IPS-11a (cell line): Measurements from ENCODE around the gene SAMM50.

Experiments used
- H3K4me3 ChIP-seq: one replicate; pipeline ENCODE4 v1.5.1; 2013; ENCODE audit warnings: low read depth, low read length, control low read depth

The SAMM50 gene

GRCh38 chr22:43976861-43977795, 21.9 kb downstream of the SAMM50 start:
- H3K4me3 ChIP-seq, result no peak overlapping the region

- H3K4me3 ChIP-seq, result no peak overlapping the region
Measured at GRCh38 chr22:43978558-43978957, 23.3 kb downstream of the SAMM50 start.

- H3K4me3 ChIP-seq, result no peak overlapping the region
Measured at GRCh38 chr22:43980579-43980978, 25.3 kb downstream of the SAMM50 start.

GRCh38 chr22:43980996-43981395, 25.8 kb downstream of the SAMM50 start:
- no peak overlapping the region for H3K4me3 ChIP-seq

GRCh38 chr22:43983808-43984207, 28.6 kb downstream of the SAMM50 start:
- no peak overlapping the region for H3K4me3 ChIP-seq

- H3K4me3 ChIP-seq, result no peak overlapping the region
Measured at GRCh38 chr22:43985532-43985931, 30.3 kb downstream of the SAMM50 start.

GRCh38 chr22:43988116-43988820, 33.0 kb downstream of the SAMM50 start:
- H3K4me3 ChIP-seq, result no peak overlapping the region

GRCh38 chr22:43988960-43989359, 33.7 kb downstream of the SAMM50 start:
- no peak overlapping the region for H3K4me3 ChIP-seq

- H3K4me3 ChIP-seq, result no peak overlapping the region
Measured at GRCh38 chr22:43990044-43990443, 34.8 kb downstream of the SAMM50 start.

GRCh38 chr22:43991316-43992020, 36.2 kb downstream of the SAMM50 start:
- no peak overlapping the region for H3K4me3 ChIP-seq

- H3K4me3 ChIP-seq, result no peak overlapping the region
Measured at GRCh38 chr22:43992331-43992821, 37.1 kb downstream of the SAMM50 start.

- H3K4me3 ChIP-seq, result no peak overlapping the region
Measured at GRCh38 chr22:43993072-43993760, 38.0 kb downstream of the SAMM50 start.

- H3K4me3 ChIP-seq, result no peak overlapping the region
Measured at GRCh38 chr22:43994006-43994405, 38.8 kb downstream of the SAMM50 start.

GRCh38 chr22:43994416-43994815, 39.2 kb downstream of the SAMM50 start:
- no peak overlapping the region for H3K4me3 ChIP-seq

- H3K4me3 ChIP-seq, result no peak overlapping the region
Measured at GRCh38 chr22:43995057-43995685, 39.9 kb downstream of the SAMM50 start.

GRCh38 chr22:43995798-43996169, 40.5 kb downstream of the SAMM50 start:
- H3K4me3 ChIP-seq, result no peak overlapping the region

GRCh38 chr22:43996170-43996980, 41.1 kb downstream of the SAMM50 start:
- H3K4me3 ChIP-seq, result no peak overlapping the region

- H3K4me3 ChIP-seq, result no peak overlapping the region
Measured at GRCh38 chr22:43996981-43997265, 41.7 kb downstream of the SAMM50 start.

GRCh38 chr22:43998679-43999264, 43.5 kb downstream of the SAMM50 start:
- H3K4me3 ChIP-seq, result no peak overlapping the region
